A673 (cell line): ENCODE data around the gene ACKR1. TPM values are rescaled to one million over a fixed set of nuclear protein-coding genes. Genes with fewer than 3 reads are reported as not detected.

Source experiments
- BruUV-seq: library from RNA; stranded (reverse); fragments of 400-500 nt; replicated peaks from 2 replicates; lab custom pipeline; 2021; lab: Mats Ljungman, UMichigan
- CTCF ChIA-PET: fragments of 300-600 bp; sonication (Branson Sonifier 250); formaldehyde crosslinking; loops from one replicate; lab custom pipeline; 2022; ENCODE audit warnings: antibody characterized with exemption; lab: Charles Lee
- POLR2A ChIA-PET: fragments of 300-600 bp; sonication (Branson Sonifier 250); formaldehyde crosslinking; loops from one replicate; lab custom pipeline; 2022; ENCODE audit warnings: antibody characterized with exemption; ENCODE audit not compliant: low non-redundant PET; lab: Charles Lee
- DNase-seq: peaks from one replicate; pipeline ENCODE4 v3.0.0-alpha.2; 2015; ENCODE audit warnings: low spot score
- H3K27ac ChIP-seq: fragments of 200-600 bp; sonication (generic); 2 replicates; pipeline ENCODE4 v1.5.1; 2016; ENCODE audit warnings: mixed run types, low read depth, mild to moderate bottlenecking, mixed read lengths, antibody characterized with exemption, low read length; ENCODE audit not compliant: poor library complexity, severe bottlenecking
- H3K27me3 ChIP-seq: fragments of 200-600 bp; sonication (generic); replicated peaks from 2 replicates; pipeline ENCODE4 v1.6.1; 2017; ENCODE audit warnings: mixed run types, low read depth, mild to moderate bottlenecking, mixed read lengths, antibody characterized with exemption, low read length; ENCODE audit not compliant: insufficient read depth, poor library complexity
- H3K36me3 ChIP-seq: fragments of 200-600 bp; sonication (generic); 2 replicates; pipeline ENCODE4 v1.6.1; 2016; ENCODE audit warnings: mixed run types, mild to moderate bottlenecking, mixed read lengths, antibody characterized with exemption, low read length; ENCODE audit not compliant: insufficient read depth, poor library complexity, severe bottlenecking
- H3K4me1 ChIP-seq: fragments of 200-600 bp; sonication (generic); 2 replicates; pipeline ENCODE4 v1.6.1; 2017; ENCODE audit warnings: mixed run types, mild to moderate bottlenecking, mixed read lengths, antibody characterized with exemption, low read length; ENCODE audit not compliant: insufficient read depth, poor library complexity, severe bottlenecking
- H3K4me3 ChIP-seq: fragments of 200-600 bp; sonication (generic); 2 replicates; pipeline ENCODE4 v1.5.1; 2016; ENCODE audit warnings: low read depth, mixed run types, mild to moderate bottlenecking, mixed read lengths, low read length; ENCODE audit not compliant: poor library complexity, severe bottlenecking
- H3K9me3 ChIP-seq: fragments of 200-600 bp; sonication (generic); 2 replicates; pipeline ENCODE4 v1.6.1; 2016; ENCODE audit warnings: mixed run types, low read depth, mild to moderate bottlenecking, mixed read lengths, antibody characterized with exemption, low read length; ENCODE audit not compliant: poor library complexity, severe bottlenecking
- EZH2 ChIP-seq: fragments of 200-600 bp; sonication (generic); IDR thresholded peaks from 2 replicates; pipeline ENCODE4 v1.6.1; 2017; ENCODE audit warnings: borderline replicate concordance, low read depth, mild to moderate bottlenecking, mixed read lengths, antibody characterized with exemption, low read length; ENCODE audit not compliant: poor library complexity, severe bottlenecking
- intact Hi-C: fragments of 100-400 bp; cut with micrococcal nuclease; formaldehyde crosslinking; loops from one replicate; pipeline ENCODE4 v1.10.0; 2022; ENCODE audit not compliant: unreplicated experiment
- total RNA-seq: library from RNA; stranded (reverse); gene quantifications from 2 replicates; pipeline ENCODE4 v1.2.3, GENCODE V29; 2021
- TF ChIP-seq, protein P1 (sequence below): fragments of 300-800, 200-600 bp; sonication (generic); conservative IDR thresholded peaks from 2 replicates; pipeline ENCODE4 v1.5.1; 2017; ENCODE audit warnings: low read depth, mild to moderate bottlenecking, antibody characterized with exemption, low read length, moderate library complexity, mixed read lengths

The ACKR1 gene
- total RNA-seq, 1 experiment from 2014 or later, result not detected

DNA sequence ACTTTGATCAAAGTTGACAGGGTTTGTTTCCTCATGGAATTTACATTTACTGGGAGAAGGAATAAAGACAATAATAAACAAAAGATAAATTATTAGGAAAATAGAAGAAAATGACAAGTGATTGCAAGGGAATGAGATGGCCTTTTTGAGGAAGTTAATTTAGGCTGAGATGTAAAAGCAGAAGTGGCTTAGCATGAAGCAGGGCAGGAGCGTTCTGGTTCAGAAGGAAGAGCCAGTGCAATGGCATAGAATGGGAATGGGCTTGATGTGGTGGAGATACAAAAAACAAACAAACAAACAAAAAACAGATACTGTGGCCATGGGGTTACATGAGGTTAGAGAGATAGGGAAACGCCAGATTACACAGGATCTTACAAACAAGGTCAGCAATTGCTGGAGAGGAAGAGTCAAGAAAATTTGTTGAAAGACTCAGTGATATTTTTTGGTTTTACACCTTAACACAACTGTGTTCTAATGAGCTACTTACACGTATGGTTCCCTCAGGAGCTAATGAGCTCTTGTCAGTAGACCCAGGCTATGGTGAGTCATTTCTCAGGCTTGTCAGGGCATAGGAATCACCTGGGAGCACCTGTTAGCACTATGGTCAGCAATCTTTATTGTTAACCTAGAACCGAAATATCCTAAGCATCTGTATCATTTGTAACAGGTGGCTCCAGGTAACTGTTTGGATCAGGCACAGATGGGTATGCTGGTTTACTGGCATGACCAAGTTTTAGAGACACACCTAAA, 42.0 kb upstream of the ACKR1 start:
- ChIA-PET CTCF (interaction anchor here (1.1 kb wide), 1 partner anchor 29 kb away, joined by 3 read pairs; no protein-coding TSS in a partner anchor), POLR2A (no interaction called here)
- intact Hi-C loops, result loop anchor here (5.0 kb wide), 1 partner anchor 35 kb away; no protein-coding TSS in a partner anchor
- Histone ChIP-seq H3K4me3 (no peak overlapping the region), H3K36me3 (no peaks in the 10 kb centered on the region), H3K9me3 (no peaks in the 10 kb centered on the region), H3K27me3 (peaks cover 87% of the 10 kb centered on the region), H3K4me1 (no peaks in the 10 kb centered on the region), H3K27ac (no peak overlapping the region)
- no peak for DNase-seq
- no peak for TF ChIP-seq EZH2
- TF ChIP-seq, protein P1, sequence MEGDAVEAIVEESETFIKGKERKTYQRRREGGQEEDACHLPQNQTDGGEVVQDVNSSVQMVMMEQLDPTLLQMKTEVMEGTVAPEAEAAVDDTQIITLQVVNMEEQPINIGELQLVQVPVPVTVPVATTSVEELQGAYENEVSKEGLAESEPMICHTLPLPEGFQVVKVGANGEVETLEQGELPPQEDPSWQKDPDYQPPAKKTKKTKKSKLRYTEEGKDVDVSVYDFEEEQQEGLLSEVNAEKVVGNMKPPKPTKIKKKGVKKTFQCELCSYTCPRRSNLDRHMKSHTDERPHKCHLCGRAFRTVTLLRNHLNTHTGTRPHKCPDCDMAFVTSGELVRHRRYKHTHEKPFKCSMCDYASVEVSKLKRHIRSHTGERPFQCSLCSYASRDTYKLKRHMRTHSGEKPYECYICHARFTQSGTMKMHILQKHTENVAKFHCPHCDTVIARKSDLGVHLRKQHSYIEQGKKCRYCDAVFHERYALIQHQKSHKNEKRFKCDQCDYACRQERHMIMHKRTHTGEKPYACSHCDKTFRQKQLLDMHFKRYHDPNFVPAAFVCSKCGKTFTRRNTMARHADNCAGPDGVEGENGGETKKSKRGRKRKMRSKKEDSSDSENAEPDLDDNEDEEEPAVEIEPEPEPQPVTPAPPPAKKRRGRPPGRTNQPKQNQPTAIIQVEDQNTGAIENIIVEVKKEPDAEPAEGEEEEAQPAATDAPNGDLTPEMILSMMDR, result no peak
- BruUV-seq, result no TSS peak

GRCh38 chr1:159163614-159164228, 41.0 kb upstream of the ACKR1 start:
- Histone ChIP-seq H3K27me3 (peaks cover 87% of the 10 kb centered on the region), H3K9me3 (no peaks in the 10 kb centered on the region), H3K4me1 (no peaks in the 10 kb centered on the region), H3K27ac (no peak overlapping the region), H3K4me3 (no peak overlapping the region), H3K36me3 (no peaks in the 10 kb centered on the region)
- ChIA-PET CTCF (interaction anchor here (1.1 kb wide), 1 partner anchor 28 kb away, joined by 3 read pairs; no protein-coding TSS in a partner anchor), POLR2A (no interaction called here)
- no peak for DNase-seq
- no TSS peak for BruUV-seq
- intact Hi-C loops, result loop anchor here (5.0 kb wide), 1 partner anchor 34 kb away; no protein-coding TSS in a partner anchor
- TF ChIP-seq EZH2, result no peak
- TF ChIP-seq, protein P1, result no peak

GRCh38 chr1:159168043-159168442, 36.6 kb upstream of the ACKR1 start:
- H3K9me3 ChIP-seq, result no peaks in the 10 kb centered on the region
- H3K36me3 ChIP-seq, result no peaks in the 10 kb centered on the region
- no TSS peak for BruUV-seq
- no peak overlapping the region for H3K4me3 ChIP-seq
- H3K27ac ChIP-seq, result no peak overlapping the region
- ChIA-PET POLR2A (no interaction called here), CTCF (no interaction called here)
- H3K4me1 ChIP-seq, result no peaks in the 10 kb centered on the region
- DNase-seq, result no peak
- TF ChIP-seq EZH2, result no peak
- TF ChIP-seq, protein P1, result no peak
- H3K27me3 ChIP-seq, result peaks cover 98% of the 10 kb centered on the region
- intact Hi-C loops, result no loop called here
